Neural cell (in vitro differentiated cells): Measurements from ENCODE around the gene UBD. TPM values are rescaled to one million over a fixed set of nuclear protein-coding genes. Genes with fewer than 3 reads are reported as not detected.

Experiments
- H2AFZ ChIP-seq: fragments of 200-600, 300-800 bp; sonication (generic), shearing (Covaris generic); 2 replicates; pipeline ENCODE4 v1.6.0; 2014; ENCODE audit warnings: low read depth, mild to moderate bottlenecking, antibody characterized with exemption, low read length, moderate library complexity
- H3F3A ChIP-seq: fragments of 200-600 bp; shearing (Covaris generic); 2 replicates; pipeline ENCODE4 v1.6.1; 2016; ENCODE audit warnings: mild to moderate bottlenecking, moderate library complexity, mixed read lengths, antibody characterized with exemption, low read length; ENCODE audit not compliant: insufficient read depth, poor library complexity, severe bottlenecking
- H3K27ac ChIP-seq: fragments of 200-600, 300-800 bp; sonication (generic), shearing (Covaris generic); 2 replicates; pipeline ENCODE4 v1.5.1; 2014; ENCODE audit warnings: mild to moderate bottlenecking, low read length, moderate library complexity
- H3K27me3 ChIP-seq: fragments of 300-800, 200-600 bp; sonication (generic), shearing (Covaris generic); 2 replicates; pipeline ENCODE4 v1.6.0; 2014; ENCODE audit warnings: mild to moderate bottlenecking, low read depth, low read length, moderate library complexity; ENCODE audit not compliant: insufficient read depth
- H3K36me3 ChIP-seq: fragments of 300-800, 200-600 bp; sonication (generic), shearing (Covaris generic); 2 replicates; pipeline ENCODE4 v1.5.1; 2014; ENCODE audit warnings: mild to moderate bottlenecking, antibody characterized with exemption, low read length, moderate library complexity; ENCODE audit not compliant: insufficient read depth
- H3K4me2 ChIP-seq: fragments of 300-800, 200-600 bp; sonication (generic), shearing (Covaris generic); 2 replicates; pipeline ENCODE4 v1.6.0; 2014; ENCODE audit warnings: mild to moderate bottlenecking, low read length
- H3K4me3 ChIP-seq: fragments of 300-800, 200-600 bp; sonication (generic), shearing (Covaris generic); 2 replicates; pipeline ENCODE4 v1.5.1; 2014; ENCODE audit warnings: mild to moderate bottlenecking, low read length, moderate library complexity
- H3K79me2 ChIP-seq: fragments of 200-600 bp; shearing (Covaris generic); replicated peaks from 2 replicates; pipeline ENCODE4 v1.6.0; 2014; ENCODE audit warnings: mild to moderate bottlenecking, low read length, moderate library complexity; ENCODE audit not compliant: insufficient read depth
- H3K9ac ChIP-seq: fragments of 300-800, 200-600 bp; sonication (generic), shearing (Covaris generic); 2 replicates; pipeline ENCODE4 v1.6.1; 2016; ENCODE audit warnings: mild to moderate bottlenecking, low read length, mixed read lengths
- H3K9me2 ChIP-seq: fragments of 200-600 bp; shearing (Covaris generic); 2 replicates; pipeline ENCODE4 v1.6.1; 2016; ENCODE audit warnings: mild to moderate bottlenecking, low read length, mixed read lengths; ENCODE audit not compliant: insufficient read depth
- H3K9me3 ChIP-seq: fragments of 200-600, 300-800 bp; sonication (generic), shearing (Covaris generic); 2 replicates; pipeline ENCODE4 v1.6.1; 2016; ENCODE audit warnings: mild to moderate bottlenecking, mixed run types, low read length, moderate library complexity, mixed read lengths
- H4K20me1 ChIP-seq: fragments of 200-600 bp; shearing (Covaris generic); 2 replicates; pipeline ENCODE4 v1.6.1; 2016; ENCODE audit warnings: mild to moderate bottlenecking, mixed run types; ENCODE audit not compliant: insufficient read depth
- CTCF ChIP-seq: fragments of 450-650 bp; IDR thresholded peaks from 2 replicates; pipeline ENCODE4 v1.5.1; 2014; ENCODE audit warnings: antibody characterized with exemption, mild to moderate bottlenecking, moderate library complexity; ENCODE audit not compliant: poor library complexity, severe bottlenecking
- EP300 ChIP-seq: fragments of 450-650 bp; conservative IDR thresholded peaks from 2 replicates; pipeline ENCODE4 v1.6.1; 2014; ENCODE audit warnings: antibody characterized with exemption, mild to moderate bottlenecking, moderate library complexity; ENCODE audit not compliant: poor library complexity, severe bottlenecking
- EZH2 ChIP-seq: fragments of 200-600, 300-800 bp; shearing (Covaris generic), sonication (generic); IDR thresholded peaks from 2 replicates; pipeline ENCODE4 v1.6.1; 2014; ENCODE audit warnings: antibody characterized with exemption, low read length, borderline replicate concordance, mild to moderate bottlenecking; ENCODE audit not compliant: insufficient read depth, poor library complexity, severe bottlenecking
- MXI1 ChIP-seq: fragments of 450-650 bp; conservative IDR thresholded peaks from 2 replicates; pipeline ENCODE4 v1.6.1; 2014; ENCODE audit warnings: antibody characterized with exemption, mild to moderate bottlenecking; ENCODE audit not compliant: poor library complexity, severe bottlenecking
- POLR2AphosphoS5 ChIP-seq: IDR thresholded peaks from 2 replicates; pipeline ENCODE4 v1.6.1; 2012
- RAD21 ChIP-seq: fragments of 450-650 bp; conservative IDR thresholded peaks from 2 replicates; pipeline ENCODE4 v1.6.1; 2014; ENCODE audit warnings: antibody characterized with exemption, mild to moderate bottlenecking, moderate library complexity
- REST ChIP-seq: IDR thresholded peaks from 2 replicates; pipeline ENCODE4 v1.6.1; 2012; ENCODE audit warnings: borderline replicate concordance
- SMC3 ChIP-seq: fragments of 450-650 bp; conservative IDR thresholded peaks from 2 replicates; pipeline ENCODE4 v1.6.1; 2014; ENCODE audit warnings: antibody characterized with exemption, mild to moderate bottlenecking, moderate library complexity; ENCODE audit not compliant: poor library complexity
- TAF1 ChIP-seq: IDR thresholded peaks from 2 replicates; pipeline ENCODE4 v1.6.1; 2012; ENCODE audit warnings: low read depth
- polyA plus RNA-seq: library from polyadenylated mRNA; depleted of rRNA; stranded (reverse); fragments of >200 nt; gene quantifications from 2 replicates; pipeline ENCODE4 v1.2.3, GENCODE V29; 2014

Gene UBD
- polyA plus RNA-seq, 1 donor from 2014 or later, result not detected

GRCh38 chr6:29590218-29590808, 30.8 kb upstream of the UBD start:
- no peaks in the 10 kb centered on the region for H3K9me2 ChIP-seq
- H2AFZ ChIP-seq, result no peak overlapping the region
- no peak for TF ChIP-seq TAF1
- no peak for TF ChIP-seq EZH2
- no peak for TF ChIP-seq SMC3
- no peak for TF ChIP-seq CTCF
- no peak for TF ChIP-seq RAD21
- no peak for TF ChIP-seq POLR2AphosphoS5
- TF ChIP-seq EP300, result no peak
- no peak for TF ChIP-seq MXI1
- no peak for TF ChIP-seq REST
- no peak overlapping the region for H3K27ac ChIP-seq
- no peak overlapping the region for H3K4me2 ChIP-seq
- H3K4me3 ChIP-seq, result no peak overlapping the region
- no peaks in the 10 kb centered on the region for H3K79me2 ChIP-seq
- no peaks in the 10 kb centered on the region for H3F3A ChIP-seq
- H3K27me3 ChIP-seq, result no peaks in the 10 kb centered on the region
- H3K9ac ChIP-seq, result no peak overlapping the region
- no peaks in the 10 kb centered on the region for H3K9me3 ChIP-seq
- H3K36me3 ChIP-seq, result no peaks in the 10 kb centered on the region
- no peaks in the 10 kb centered on the region for H4K20me1 ChIP-seq

- no peak overlapping the region for H3K9ac ChIP-seq
Measured at GRCh38 chr6:29589423-29590048, 30.0 kb upstream of the UBD start.

More at GRCh38 chr6:29589423-29590048, 30.0 kb upstream of the UBD start:
- no peaks in the 10 kb centered on the region for H3K9me2 ChIP-seq
- no peaks in the 10 kb centered on the region for H3F3A ChIP-seq
- H2AFZ ChIP-seq, result no peak overlapping the region
- H3K36me3 ChIP-seq, result no peaks in the 10 kb centered on the region
- H3K27ac ChIP-seq, result no peak overlapping the region
- H3K79me2 ChIP-seq, result no peaks in the 10 kb centered on the region
- H4K20me1 ChIP-seq, result no peaks in the 10 kb centered on the region
- TF ChIP-seq RAD21, result peak; percentile 89
- TF ChIP-seq EZH2, result no peak
- TF ChIP-seq POLR2AphosphoS5, result peak; percentile 42
- peak; percentile 85 for TF ChIP-seq SMC3
- TF ChIP-seq CTCF, result peak; percentile 92
- no peak overlapping the region for H3K4me3 ChIP-seq
- no peak overlapping the region for H3K4me2 ChIP-seq
- H3K9me3 ChIP-seq, result no peaks in the 10 kb centered on the region
- H3K27me3 ChIP-seq, result no peaks in the 10 kb centered on the region
